Activated CD4-positive, CD25-positive, alpha-beta regulatory T cell (primary cell): Measurements from ENCODE around the gene ZNF609.

Experiments
- DNase-seq, 4 experiments: peaks; one replicate each; lab custom pipeline; 2025; lab: John Stamatoyannopoulos, UW

ZNF609 gene

DNA sequence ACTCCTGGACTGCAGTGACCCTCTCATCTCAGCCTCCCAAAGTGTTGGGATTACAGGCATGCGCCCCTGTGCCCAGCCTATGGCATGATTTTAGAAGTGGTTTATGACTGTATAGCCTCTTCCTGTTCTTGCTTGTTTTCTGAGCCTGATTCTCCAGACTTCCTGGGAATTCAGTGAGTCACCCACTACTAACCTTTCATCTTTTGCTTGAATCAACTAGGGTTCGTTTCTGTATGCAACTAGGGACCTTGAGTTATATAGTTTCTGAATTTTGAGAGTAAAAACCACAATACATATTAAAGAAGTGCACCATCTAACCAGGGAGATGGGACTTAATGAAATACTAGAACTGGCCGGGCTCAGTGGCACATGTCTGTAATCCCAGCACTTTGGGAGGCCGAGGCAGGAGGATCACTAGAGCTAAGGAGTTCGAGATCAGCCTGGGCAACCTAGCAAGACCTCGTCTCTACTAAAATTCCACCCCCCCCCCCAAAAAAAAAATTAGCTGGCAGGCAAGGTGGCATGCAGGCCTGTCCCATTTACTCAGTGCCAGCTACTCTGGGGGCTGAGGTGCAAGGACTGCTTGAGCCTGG is 76.0 kb downstream of the ZNF609 start:
- no peak for DNase-seq

GRCh38 chr15:64542091-64542490 is 81.7 kb downstream of the ZNF609 start:
- DNase-seq, result no peak

DNA sequence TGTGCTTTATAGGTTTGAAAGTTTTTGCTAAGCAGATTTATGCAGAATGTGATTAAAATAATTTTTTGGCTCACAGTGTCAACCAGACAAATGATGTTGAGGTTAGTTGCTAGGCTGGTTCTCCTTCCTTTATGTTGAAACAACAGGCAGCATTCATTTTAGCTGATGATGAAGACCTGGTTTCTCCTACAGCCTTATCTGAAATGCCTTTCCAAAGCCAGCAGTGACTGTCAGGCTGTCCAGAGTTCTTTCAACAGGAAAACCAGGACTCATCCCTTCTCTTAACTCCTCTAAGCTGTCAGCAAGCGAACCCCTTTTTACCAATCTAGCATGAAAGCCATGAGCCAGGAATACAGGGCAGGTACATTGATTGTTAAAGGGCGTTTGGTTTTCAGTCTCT is 84.1 kb downstream of the ZNF609 start:
- no peak for DNase-seq

GRCh38 chr15:64547275-64547674 is 86.9 kb downstream of the ZNF609 start:
- no peak for DNase-seq

DNA sequence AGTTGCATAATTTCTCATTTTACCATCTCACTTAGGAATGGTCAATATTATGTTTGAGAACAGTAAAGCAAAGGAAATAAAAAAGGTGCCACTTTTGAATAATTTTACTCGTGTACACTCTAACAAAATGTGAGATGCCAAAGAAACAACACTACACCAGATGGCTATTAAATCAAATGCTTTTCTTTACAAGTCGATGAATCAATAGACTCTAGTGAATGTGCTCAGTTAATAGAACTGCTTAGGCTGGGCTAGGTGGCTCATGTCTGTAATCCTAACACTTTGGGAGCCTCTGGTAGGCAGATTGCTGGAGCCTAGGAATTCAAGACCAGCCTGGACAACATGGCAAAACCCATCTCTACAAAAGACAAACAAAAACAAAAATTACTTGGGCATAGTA is 87.9 kb downstream of the ZNF609 start:
- no peak for DNase-seq

DNA sequence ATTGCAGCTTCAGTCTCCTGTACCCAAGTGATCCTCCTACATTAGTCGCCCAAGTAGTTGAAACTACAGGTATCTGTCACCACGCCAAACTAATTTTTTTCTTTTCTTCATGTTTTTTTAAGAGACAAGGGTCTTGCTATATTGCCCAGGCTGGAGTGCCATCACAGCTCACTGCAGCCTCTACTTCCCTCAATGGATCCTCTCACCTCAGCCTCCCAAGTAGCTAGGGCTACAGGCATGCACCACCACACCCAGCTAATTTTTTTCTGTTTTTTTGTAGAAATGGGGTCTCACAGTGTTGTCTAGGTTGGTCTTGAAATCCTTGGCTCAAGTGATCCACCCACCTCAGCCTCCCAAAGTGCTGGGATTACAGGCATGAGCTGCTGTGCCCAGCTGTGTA is 89.5 kb downstream of the ZNF609 start:
- no peak for DNase-seq

GRCh38 chr15:64552281-64552948 is 92.0 kb downstream of the ZNF609 start:
- no peak for DNase-seq

DNA sequence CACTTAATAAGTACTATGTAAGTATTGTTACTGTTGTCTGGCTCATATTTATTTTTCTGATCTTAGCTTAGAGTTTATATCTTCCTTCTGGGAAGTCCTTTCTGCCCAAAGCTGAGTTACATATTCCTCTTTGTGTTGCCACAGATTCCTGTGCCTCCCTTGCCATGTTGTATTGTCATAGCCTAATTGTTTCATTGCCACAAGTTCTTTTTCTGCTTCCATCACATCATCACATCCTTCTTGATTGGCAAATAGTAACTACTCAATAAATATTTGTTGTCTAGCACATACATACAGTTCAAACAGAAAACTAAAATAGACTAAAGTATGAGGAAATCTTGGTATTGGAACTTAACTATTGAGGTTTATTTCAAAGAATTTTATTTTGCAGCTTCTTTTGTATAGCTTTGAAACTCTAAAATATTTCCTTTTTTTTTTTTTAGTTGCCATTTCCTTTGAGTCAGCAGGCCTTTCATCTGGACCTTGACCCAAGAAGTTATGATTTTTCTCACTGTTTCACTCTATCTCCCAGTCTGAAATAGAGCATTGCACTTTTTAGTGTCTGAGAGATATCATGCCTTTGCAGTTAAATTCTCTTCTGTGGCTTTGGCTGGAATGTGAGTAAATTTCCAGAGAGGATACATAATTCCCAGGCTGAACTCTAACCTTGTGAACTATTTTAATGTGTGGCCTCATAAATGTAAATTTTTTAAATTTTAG is 98.2 kb downstream of the ZNF609 start:
- no peak for DNase-seq

GRCh38 chr15:64559243-64559642 is 98.9 kb downstream of the ZNF609 start:
- DNase-seq, result no peak

DNA sequence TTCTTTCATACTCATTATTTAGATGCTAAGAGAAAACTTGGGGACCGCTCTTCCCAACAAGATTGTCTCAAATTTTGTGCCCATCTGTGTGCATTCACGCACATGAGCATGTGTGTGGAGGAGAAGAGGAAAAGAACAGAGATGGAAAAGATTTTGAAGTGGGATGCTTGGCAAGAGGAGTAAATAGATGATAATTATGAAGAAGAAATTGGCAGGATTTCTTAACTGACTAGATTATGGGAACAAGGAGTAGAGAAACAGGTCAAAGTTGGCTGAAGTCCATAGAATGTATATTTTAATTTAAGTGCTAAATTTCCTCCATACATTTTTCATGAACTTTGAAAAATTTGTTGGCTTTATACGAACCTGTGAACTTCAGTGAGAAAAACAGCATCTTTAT is 100.1 kb downstream of the ZNF609 start:
- no peak for DNase-seq

GRCh38 chr15:64560998-64561397 is 100.6 kb downstream of the ZNF609 start:
- DNase-seq, result no peak

- DNase-seq, result no peak
Measured at GRCh38 chr15:64562003-64562640, 101.7 kb downstream of the ZNF609 start.

GRCh38 chr15:64566102-64566501 is 105.7 kb downstream of the ZNF609 start:
- DNase-seq, result no peak

- no peak for DNase-seq
Measured at GRCh38 chr15:64566629-64567427, 106.5 kb downstream of the ZNF609 start.

DNA sequence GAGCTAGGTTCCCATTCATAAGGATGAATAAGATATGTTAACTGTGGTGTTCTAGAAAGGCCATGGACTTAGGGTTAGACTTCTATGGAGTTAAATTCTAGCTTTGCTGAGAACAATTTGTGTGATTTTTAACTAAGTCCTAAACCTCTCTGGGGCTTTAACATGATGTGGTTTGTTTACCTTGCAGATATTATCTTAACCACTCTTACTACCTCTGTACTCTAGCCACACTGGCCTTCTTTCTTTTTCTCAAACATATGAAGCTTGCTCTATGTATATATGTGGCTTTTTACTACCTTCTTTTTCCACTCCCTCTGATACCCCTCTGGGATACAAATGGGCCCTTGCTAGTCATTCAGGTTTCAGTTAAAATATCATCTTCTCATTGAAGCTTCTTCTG is 108.4 kb downstream of the ZNF609 start:
- DNase-seq, result no peak

DNA sequence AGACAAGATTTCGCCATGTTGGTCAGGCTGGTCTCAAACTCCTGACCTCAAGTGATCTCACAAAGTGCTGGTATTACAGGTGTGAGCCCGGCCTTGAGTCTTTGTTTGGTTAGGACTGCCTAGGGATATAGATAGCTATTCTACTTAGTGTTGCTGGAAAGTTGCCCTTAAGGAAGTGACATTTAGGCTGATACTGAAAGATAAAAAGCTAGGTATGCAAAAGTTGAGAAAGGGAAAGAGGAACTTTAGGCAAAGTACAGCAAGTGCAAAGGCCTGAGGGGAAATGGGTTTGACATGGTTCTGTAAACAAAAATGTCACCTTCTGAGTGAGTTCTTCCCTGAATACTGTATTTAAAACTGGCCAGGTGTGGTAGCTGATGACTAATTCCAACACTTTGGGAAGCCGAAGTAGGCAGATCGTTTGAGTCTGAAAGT is 111.5 kb downstream of the ZNF609 start:
- no peak for DNase-seq

GRCh38 chr15:64572856-64573255 is 112.5 kb downstream of the ZNF609 start:
- no peak for DNase-seq

DNA sequence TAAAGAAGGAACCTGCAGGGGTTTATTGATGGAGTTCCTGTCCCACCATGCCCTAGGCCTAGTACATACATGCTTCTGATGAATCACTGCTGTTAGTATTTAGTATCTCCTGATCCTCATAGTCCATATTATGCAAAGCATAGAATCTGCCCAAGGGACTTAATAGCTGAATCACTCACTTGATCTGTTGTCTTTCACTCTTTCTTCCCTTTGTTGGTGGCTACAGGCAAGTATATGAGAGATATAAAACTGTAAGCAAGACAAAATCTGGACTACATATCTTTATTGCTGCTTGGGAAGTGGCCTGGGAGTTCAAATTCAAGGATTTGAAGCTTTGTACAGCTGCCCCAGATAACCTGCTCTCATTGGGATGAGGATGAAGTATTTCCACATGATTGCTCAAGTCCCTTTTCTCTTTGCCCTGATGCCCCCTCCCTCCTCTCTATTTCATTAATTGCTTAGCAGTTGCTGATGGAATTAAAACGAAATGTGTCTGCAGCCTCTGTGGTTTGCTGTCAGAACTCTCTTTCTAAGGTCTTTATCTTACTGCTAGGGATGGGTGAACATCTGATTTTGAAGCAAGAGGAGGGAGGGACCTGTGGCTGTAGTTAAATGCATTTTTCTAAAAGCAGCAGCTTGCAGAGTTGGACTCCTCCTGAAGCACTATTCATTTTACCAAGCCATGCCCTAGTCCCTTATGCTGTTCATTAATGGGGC is 114.1 kb downstream of the ZNF609 start:
- DNase-seq, result no peak

- DNase-seq, result no peak
Measured at GRCh38 chr15:64580696-64581407, 120.5 kb downstream of the ZNF609 start.

- DNase-seq, result no peak
Measured at GRCh38 chr15:64581408-64581761, 121.0 kb downstream of the ZNF609 start.

GRCh38 chr15:64582202-64582601 is 121.8 kb downstream of the ZNF609 start:
- DNase-seq, result no peak
